HepG2 (cell line): ENCODE measurements around the gene ANKFY1. TPM values are rescaled to one million over a fixed set of nuclear protein-coding genes. Genes with fewer than 3 reads are reported as not detected.
A peak's percentile ranks its signal among the peaks of the same experiment; 100 is the strongest.

ENCODE experiments used
- CEBPB ChIP-seq: IDR thresholded peaks from 2 replicates; pipeline ENCODE4 v1.6.1; 2011; ENCODE audit warnings: low read depth, low read length, improper control_type of control experiment, borderline replicate concordance
- CREB1 ChIP-seq, 2 experiments: fragments of 450-650 bp in 1 of 2; IDR thresholded peaks; 2 replicates each; pipeline ENCODE4 v1.6.1; 2016 to 2017; ENCODE audit warnings: control low read depth in 1 of 2, mild to moderate bottlenecking in 1 of 2, missing compliant biosample characterization in 1 of 2, missing genetic modification characterization in 1 of 2
- EED ChIP-seq: sonication (generic); formaldehyde crosslinking; IDR thresholded peaks from 2 replicates; pipeline ENCODE4 v1.5.0; 2020; ENCODE audit warnings: mild to moderate bottlenecking, missing genetic modification reagents
- GTF2F1 ChIP-seq: fragments of 150-350 bp; IDR thresholded peaks from 2 replicates; pipeline ENCODE4 v1.6.1; 2014; ENCODE audit warnings: low read length
- HNRNPH1 ChIP-seq: fragments of 200-400 bp; formaldehyde crosslinking; optimal IDR thresholded peaks from 2 replicates; pipeline ENCODE3; 2017; ENCODE audit warnings: mild to moderate bottlenecking, low read depth, low read length
- NPAS2 ChIP-seq: sonication (generic); formaldehyde crosslinking; IDR thresholded peaks from 2 replicates; pipeline ENCODE4 v1.8.0; 2022; ENCODE audit warnings: mild to moderate bottlenecking, missing genetic modification reagents, borderline replicate concordance
- NR3C1 ChIP-seq: sonication (generic); formaldehyde crosslinking; IDR thresholded peaks from 2 replicates; pipeline ENCODE4 v1.4.0; 2020; ENCODE audit warnings: missing genetic modification reagents
- PTBP1 ChIP-seq: fragments of 200-400 bp; formaldehyde crosslinking; IDR thresholded peaks from 2 replicates; pipeline ENCODE4 v1.6.1; 2018; ENCODE audit warnings: low read length, low read depth; ENCODE audit not compliant: poor library complexity, severe bottlenecking
- SOX5 ChIP-seq: IDR thresholded peaks from 2 replicates; pipeline ENCODE4 v1.6.1; 2016; ENCODE audit warnings: borderline replicate concordance
- ZBTB38 ChIP-seq: sonication (generic); formaldehyde crosslinking; IDR thresholded peaks from 2 replicates; pipeline ENCODE4 v1.5.1; 2020; ENCODE audit warnings: mild to moderate bottlenecking, missing genetic modification reagents
- ZFP62 ChIP-seq: sonication (generic); formaldehyde crosslinking; IDR thresholded peaks from 2 replicates; pipeline ENCODE4 v1.4.0; 2020; ENCODE audit warnings: missing genetic modification reagents
- ZFP82 ChIP-seq: sonication (generic); formaldehyde crosslinking; IDR thresholded peaks from 2 replicates; pipeline ENCODE4 v1.5.1; 2020; ENCODE audit warnings: mild to moderate bottlenecking, missing genetic modification reagents, borderline replicate concordance
- ZNF367 ChIP-seq: sonication (generic); formaldehyde crosslinking; IDR thresholded peaks from 2 replicates; pipeline ENCODE4 v1.4.0; 2020; ENCODE audit warnings: missing genetic modification reagents, borderline replicate concordance
- ZNF574 ChIP-seq: sonication (generic); formaldehyde crosslinking; IDR thresholded peaks from 2 replicates; pipeline ENCODE4 v1.4.0; 2020; ENCODE audit warnings: missing genetic modification reagents
- ZNF773 ChIP-seq: sonication (generic); formaldehyde crosslinking; IDR thresholded peaks from 2 replicates; pipeline ENCODE4 v1.4.0; 2020; ENCODE audit warnings: missing genetic modification reagents, borderline replicate concordance
- ZSCAN20 ChIP-seq: sonication (generic); formaldehyde crosslinking; IDR thresholded peaks from 2 replicates; pipeline ENCODE4 v1.4.0; 2020; ENCODE audit warnings: missing genetic modification reagents, mild to moderate bottlenecking, borderline replicate concordance
- ZSCAN9 ChIP-seq: IDR thresholded peaks from 2 replicates; pipeline ENCODE4 v1.6.1; 2016; ENCODE audit warnings: borderline replicate concordance
- polyA plus RNA-seq, 8 experiments: library from polyadenylated mRNA; depleted of rRNA in 3 of 8; stranded (reverse) in 7 of 8; unstranded in 1 of 8; fragments of >200 nt; fragmentation: Illumina TruSeq in 4 of 8; extraction: Trizol in 4 of 8; gene quantifications; 2 replicates each; pipeline versions ENCODE4 v1.2.1 to v1.2.3, GENCODE V29; 2011 to 2016; ENCODE audit warnings: low read depth in 4 of 8, missing spikeins in 1 of 8, mixed read lengths in 1 of 8; ENCODE audit not compliant: insufficient read depth in 1 of 8
- total RNA-seq, 5 experiments: library from RNA; depleted of rRNA; stranded (reverse); fragments of >200 nt; fragmentation: Illumina TruSeq; extraction: Trizol; gene quantifications; 2 replicates each; pipeline ENCODE4 v1.2.3, GENCODE V29; 2016; ENCODE audit warnings: low read depth in 1 of 5
- TF ChIP-seq, protein P1 (sequence below): sonication (generic); formaldehyde crosslinking; IDR thresholded peaks from 2 replicates; pipeline ENCODE4 v1.5.0; 2020; ENCODE audit warnings: mild to moderate bottlenecking, missing genetic modification reagents
- TF ChIP-seq, protein P2 (sequence below): sonication (generic); formaldehyde crosslinking; conservative IDR thresholded peaks from 2 replicates; pipeline ENCODE4 v1.8.0; 2022; ENCODE audit warnings: low read depth, missing genetic modification reagents
- TF ChIP-seq, protein P3 (sequence below): sonication (generic); formaldehyde crosslinking; conservative IDR thresholded peaks from 2 replicates; pipeline ENCODE4 v1.4.0; 2020; ENCODE audit warnings: missing genetic modification reagents

Gene ANKFY1
- total and polyA plus RNA-seq, 2 of the 13 experiments (the other 11 are each of a cell fraction or from before 2014, with no cell fraction given), result 11.9 to 16.8 TPM

- no peak for TF ChIP-seq ZNF773
- no peak for TF ChIP-seq GTF2F1
- TF ChIP-seq ZFP82 (CRISPR knock-in tag), result no peak
- TF ChIP-seq NPAS2 (CRISPR knock-in tag), result no peak
- 0 out of 2 replicates have a peak, but pooled peaks have one; percentile 8 for TF ChIP-seq ZBTB38 (CRISPR knock-in tag)
- TF ChIP-seq, protein P1, sequence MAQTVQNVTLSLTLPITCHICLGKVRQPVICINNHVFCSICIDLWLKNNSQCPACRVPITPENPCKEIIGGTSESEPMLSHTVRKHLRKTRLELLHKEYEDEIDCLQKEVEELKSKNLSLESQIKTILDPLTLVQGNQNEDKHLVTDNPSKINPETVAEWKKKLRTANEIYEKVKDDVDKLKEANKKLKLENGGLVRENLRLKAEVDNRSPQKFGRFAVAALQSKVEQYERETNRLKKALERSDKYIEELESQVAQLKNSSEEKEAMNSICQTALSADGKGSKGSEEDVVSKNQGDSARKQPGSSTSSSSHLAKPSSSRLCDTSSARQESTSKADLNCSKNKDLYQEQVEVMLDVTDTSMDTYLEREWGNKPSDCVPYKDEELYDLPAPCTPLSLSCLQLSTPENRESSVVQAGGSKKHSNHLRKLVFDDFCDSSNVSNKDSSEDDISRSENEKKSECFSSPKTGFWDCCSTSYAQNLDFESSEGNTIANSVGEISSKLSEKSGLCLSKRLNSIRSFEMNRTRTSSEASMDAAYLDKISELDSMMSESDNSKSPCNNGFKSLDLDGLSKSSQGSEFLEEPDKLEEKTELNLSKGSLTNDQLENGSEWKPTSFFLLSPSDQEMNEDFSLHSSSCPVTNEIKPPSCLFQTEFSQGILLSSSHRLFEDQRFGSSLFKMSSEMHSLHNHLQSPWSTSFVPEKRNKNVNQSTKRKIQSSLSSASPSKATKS (CRISPR knock-in tag), result no peak
- TF ChIP-seq HNRNPH1, result no peak
- peak; percentile 76; the same call in 1 of the 2 replicates for TF ChIP-seq ZNF574
- TF ChIP-seq ZFP62 (CRISPR knock-in tag), result no peak
- TF ChIP-seq SOX5 (CRISPR knock-in tag), result peak; percentile 42; the same call in 1 of the 2 replicates
- TF ChIP-seq ZSCAN9 (CRISPR knock-in tag), result no peak
- no peak for TF ChIP-seq NR3C1
- TF ChIP-seq, protein P2, sequence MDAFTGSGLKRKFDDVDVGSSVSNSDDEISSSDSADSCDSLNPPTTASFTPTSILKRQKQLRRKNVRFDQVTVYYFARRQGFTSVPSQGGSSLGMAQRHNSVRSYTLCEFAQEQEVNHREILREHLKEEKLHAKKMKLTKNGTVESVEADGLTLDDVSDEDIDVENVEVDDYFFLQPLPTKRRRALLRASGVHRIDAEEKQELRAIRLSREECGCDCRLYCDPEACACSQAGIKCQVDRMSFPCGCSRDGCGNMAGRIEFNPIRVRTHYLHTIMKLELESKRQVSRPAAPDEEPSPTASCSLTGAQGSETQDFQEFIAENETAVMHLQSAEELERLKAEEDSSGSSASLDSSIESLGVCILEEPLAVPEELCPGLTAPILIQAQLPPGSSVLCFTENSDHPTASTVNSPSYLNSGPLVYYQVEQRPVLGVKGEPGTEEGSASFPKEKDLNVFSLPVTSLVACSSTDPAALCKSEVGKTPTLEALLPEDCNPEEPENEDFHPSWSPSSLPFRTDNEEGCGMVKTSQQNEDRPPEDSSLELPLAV (CRISPR knock-in tag), result no peak
- TF ChIP-seq CEBPB, result no peak
- TF ChIP-seq EED, result peak; percentile 25; the same call in 1 of the 2 replicates
- TF ChIP-seq, protein P3, sequence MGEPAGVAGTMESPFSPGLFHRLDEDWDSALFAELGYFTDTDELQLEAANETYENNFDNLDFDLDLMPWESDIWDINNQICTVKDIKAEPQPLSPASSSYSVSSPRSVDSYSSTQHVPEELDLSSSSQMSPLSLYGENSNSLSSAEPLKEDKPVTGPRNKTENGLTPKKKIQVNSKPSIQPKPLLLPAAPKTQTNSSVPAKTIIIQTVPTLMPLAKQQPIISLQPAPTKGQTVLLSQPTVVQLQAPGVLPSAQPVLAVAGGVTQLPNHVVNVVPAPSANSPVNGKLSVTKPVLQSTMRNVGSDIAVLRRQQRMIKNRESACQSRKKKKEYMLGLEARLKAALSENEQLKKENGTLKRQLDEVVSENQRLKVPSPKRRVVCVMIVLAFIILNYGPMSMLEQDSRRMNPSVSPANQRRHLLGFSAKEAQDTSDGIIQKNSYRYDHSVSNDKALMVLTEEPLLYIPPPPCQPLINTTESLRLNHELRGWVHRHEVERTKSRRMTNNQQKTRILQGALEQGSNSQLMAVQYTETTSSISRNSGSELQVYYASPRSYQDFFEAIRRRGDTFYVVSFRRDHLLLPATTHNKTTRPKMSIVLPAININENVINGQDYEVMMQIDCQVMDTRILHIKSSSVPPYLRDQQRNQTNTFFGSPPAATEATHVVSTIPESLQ (CRISPR knock-in tag), result no peak
- no peak for TF ChIP-seq ZNF367 (CRISPR knock-in tag)
- no peak for TF ChIP-seq CREB1 (IDR thresholded peaks at IDR 0.05)
- TF ChIP-seq CREB1 (CRISPR knock-in tag; IDR thresholded peaks at IDR 0.05), result peak; percentile 46
- TF ChIP-seq PTBP1, result no peak
- no peak; the same call in 1 of the 2 replicates for TF ChIP-seq ZSCAN20 (CRISPR knock-in tag)
These were observed at the start of gene ANKFY1 (continued) for GRCh38 chr17:4263282-4264215.
